ENCODE results near the gene WBP2.
A peak's percentile ranks its signal among the peaks of the same experiment; 100 is the strongest.

GRCh38 chr17:75813081-75814020 is 41.8 kb downstream of the WBP2 start:
- TF ChIP-seq CTCF (IDR thresholded peaks at IDR 0.05 in 8 of 11, conservative IDR thresholded peaks at IDR 0.05 in 3 of 11), result no peak
- TF ChIP-seq POLR2AphosphoS5 (IDR thresholded peaks at IDR 0.05), result peak in 1 of 3 donors; percentile 22
- TF ChIP-seq POLR2A (IDR thresholded peaks at IDR 0.05), result no peak

Measured in spleen (tissue), 7 donors.